NCI-H1436 treated with DMSO at 0.1 percent for 48 hours (cell line): ENCODE results near the gene LCTL.
"Not testable (repeated sequence)": the region's sequence is repeated elsewhere in the genome, so short reads cannot be mapped to it uniquely, and the experiment has no call there.

Source experiments
- DNase-seq: peaks from one replicate; lab custom pipeline; 2025; lab: John Stamatoyannopoulos, UW

LCTL gene

DNA sequence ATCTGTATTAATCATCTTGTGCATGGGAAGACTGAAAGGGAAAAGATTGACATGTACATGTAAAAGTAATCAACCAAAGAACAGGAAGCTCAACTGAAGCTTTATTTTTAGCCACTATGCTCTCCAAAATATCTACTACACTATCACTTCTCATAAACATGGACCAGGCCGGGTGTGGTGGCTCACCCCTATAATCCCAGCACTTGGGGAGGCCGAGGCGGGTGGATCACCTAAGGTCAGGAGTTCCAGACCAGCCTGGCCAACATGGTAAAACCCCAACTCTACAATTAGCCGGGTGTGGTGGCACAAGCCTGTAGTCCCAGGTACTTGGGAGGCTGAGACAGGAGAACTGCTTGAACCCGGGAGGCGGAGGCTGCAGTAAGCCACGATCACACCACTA is 65.5 kb downstream of the LCTL start:
- DNase-seq = not testable (repeated sequence)

- no peak for DNase-seq
Observed at GRCh38 chr15:66498501-66499386, 67.1 kb downstream of the LCTL start.
